Raji (cell line): ENCODE results near the gene JAK1.

Source experiments
- POLR2A ChIP-seq: IDR thresholded peaks from 2 replicates; pipeline ENCODE4 v1.6.1; 2011; ENCODE audit warnings: low read depth, low read length, control low read depth; ENCODE audit not compliant: insufficient read depth

JAK1 gene

GRCh38 chr1:64875101-64875500 is 91.2 kb downstream of the JAK1 start:
- TF ChIP-seq POLR2A, result no peak

GRCh38 chr1:64874666-64875065 is 91.7 kb downstream of the JAK1 start:
- TF ChIP-seq POLR2A, result no peak

GRCh38 chr1:64873576-64873975 is 92.8 kb downstream of the JAK1 start:
- TF ChIP-seq POLR2A, result no peak

GRCh38 chr1:64872067-64872466 is 94.3 kb downstream of the JAK1 start:
- no peak for TF ChIP-seq POLR2A

GRCh38 chr1:64871256-64871655 is 95.1 kb downstream of the JAK1 start:
- TF ChIP-seq POLR2A, result no peak

GRCh38 chr1:64867266-64867665 is 99.1 kb downstream of the JAK1 start:
- no peak for TF ChIP-seq POLR2A

- TF ChIP-seq POLR2A, result no peak
Observed at GRCh38 chr1:64866689-64867088, 99.7 kb downstream of the JAK1 start.

GRCh38 chr1:64865105-64865757 is 101.1 kb downstream of the JAK1 start:
- TF ChIP-seq POLR2A, result no peak

- TF ChIP-seq POLR2A, result no peak
Observed at GRCh38 chr1:64864018-64864940, 102.1 kb downstream of the JAK1 start.

- no peak for TF ChIP-seq POLR2A
Observed at GRCh38 chr1:64861611-64862010, 104.7 kb downstream of the JAK1 start.

- TF ChIP-seq POLR2A, result no peak
Observed at GRCh38 chr1:64857347-64857746, 109.0 kb downstream of the JAK1 start.

GRCh38 chr1:64856553-64856952 is 109.8 kb downstream of the JAK1 start:
- TF ChIP-seq POLR2A, result no peak

- TF ChIP-seq POLR2A, result no peak
Observed at GRCh38 chr1:64855557-64855956, 110.8 kb downstream of the JAK1 start.

GRCh38 chr1:64854674-64855073 is 111.7 kb downstream of the JAK1 start:
- no peak for TF ChIP-seq POLR2A

GRCh38 chr1:64851664-64852063 is 114.7 kb downstream of the JAK1 start:
- TF ChIP-seq POLR2A, result no peak

- TF ChIP-seq POLR2A, result no peak
Observed at GRCh38 chr1:64850846-64851245, 115.5 kb downstream of the JAK1 start.
